ENCODE results near the gene PLEKHH1. TPM values are rescaled to one million over a fixed set of nuclear protein-coding genes. Genes with fewer than 3 reads are reported as not detected.
"Not testable (repeated sequence)": the region's sequence is repeated elsewhere in the genome, so short reads cannot be mapped to it uniquely, and the experiment has no call there.

The PLEKHH1 gene
- total RNA-seq, 4 donors from 2014 or later = 1.8 to 6.1 (median 4.0) TPM

DNA sequence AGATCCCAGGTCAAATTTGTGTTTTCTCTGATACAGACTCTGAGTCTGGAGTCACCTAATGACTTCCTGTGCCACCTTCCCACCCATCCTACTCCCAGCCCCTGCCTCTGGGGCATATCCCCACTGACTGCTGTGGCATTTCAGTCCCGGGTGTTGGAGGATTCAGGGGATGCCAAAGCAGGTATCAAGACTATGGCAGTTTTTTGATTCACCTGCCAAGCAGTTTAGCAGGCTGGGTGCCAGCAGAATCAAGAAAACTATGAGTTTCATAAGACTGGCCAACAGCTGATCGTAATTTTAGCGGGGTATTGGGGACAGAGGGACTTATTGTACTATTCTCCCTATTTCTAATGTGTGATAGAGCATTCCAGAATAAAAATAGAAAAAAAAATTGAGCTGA lies 4.6 kb downstream of the PLEKHH1 start:
- no peaks in the 10 kb centered on the region for H3K36me3 ChIP-seq
- ATAC-seq = no peak
- peaks cover 0 to 16% (median 0%) of the 10 kb centered on the region in 3 donors for H3K4me1 ChIP-seq
- no peak overlapping the region for H3K27ac ChIP-seq
- no peak for TF ChIP-seq EP300 (IDR thresholded peaks at IDR 0.05)
- TF ChIP-seq POLR2A (IDR thresholded peaks at IDR 0.05) = no peak
- TF ChIP-seq, protein P1, sequence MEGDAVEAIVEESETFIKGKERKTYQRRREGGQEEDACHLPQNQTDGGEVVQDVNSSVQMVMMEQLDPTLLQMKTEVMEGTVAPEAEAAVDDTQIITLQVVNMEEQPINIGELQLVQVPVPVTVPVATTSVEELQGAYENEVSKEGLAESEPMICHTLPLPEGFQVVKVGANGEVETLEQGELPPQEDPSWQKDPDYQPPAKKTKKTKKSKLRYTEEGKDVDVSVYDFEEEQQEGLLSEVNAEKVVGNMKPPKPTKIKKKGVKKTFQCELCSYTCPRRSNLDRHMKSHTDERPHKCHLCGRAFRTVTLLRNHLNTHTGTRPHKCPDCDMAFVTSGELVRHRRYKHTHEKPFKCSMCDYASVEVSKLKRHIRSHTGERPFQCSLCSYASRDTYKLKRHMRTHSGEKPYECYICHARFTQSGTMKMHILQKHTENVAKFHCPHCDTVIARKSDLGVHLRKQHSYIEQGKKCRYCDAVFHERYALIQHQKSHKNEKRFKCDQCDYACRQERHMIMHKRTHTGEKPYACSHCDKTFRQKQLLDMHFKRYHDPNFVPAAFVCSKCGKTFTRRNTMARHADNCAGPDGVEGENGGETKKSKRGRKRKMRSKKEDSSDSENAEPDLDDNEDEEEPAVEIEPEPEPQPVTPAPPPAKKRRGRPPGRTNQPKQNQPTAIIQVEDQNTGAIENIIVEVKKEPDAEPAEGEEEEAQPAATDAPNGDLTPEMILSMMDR (IDR thresholded peaks at IDR 0.05) = no peak
- no peak for TF ChIP-seq POLR2AphosphoS5 (IDR thresholded peaks at IDR 0.05)
- no peaks in the 10 kb centered on the region for H3K27me3 ChIP-seq
- no peaks in the 10 kb centered on the region for H3K9me3 ChIP-seq
- 50 to 86% methylated on average over 2 to 3 of the region's 3 CpGs for WGBS, 2 donors (ENCODE audit: low coverage in 1 of 2)
- no peak overlapping the region for H3K4me3 ChIP-seq

GRCh38 chr14:67538501-67538900 lies 5.4 kb downstream of the PLEKHH1 start:
- H3K27me3 ChIP-seq = no peaks in the 10 kb centered on the region
- no peak for ATAC-seq
- no peaks in the 10 kb centered on the region for H3K9me3 ChIP-seq
- no peak overlapping the region for H3K27ac ChIP-seq
- H3K4me3 ChIP-seq = no peak overlapping the region
- H3K4me1 ChIP-seq = peaks cover 0 to 12% (median 0%) of the 10 kb centered on the region in 3 donors
- peaks cover 0 to 5% of the 10 kb centered on the region in 2 donors for H3K36me3 ChIP-seq
- WGBS, 2 donors (ENCODE audit: low coverage in 1 of 2) = 100% methylated on average over 1 of the region's 2 CpGs; no CpG with 5 or more reads in 1 of the 2 donors
- TF ChIP-seq, protein P1 (IDR thresholded peaks at IDR 0.05) = no peak
- TF ChIP-seq EP300 (IDR thresholded peaks at IDR 0.05) (no peak), POLR2A (IDR thresholded peaks at IDR 0.05) (no peak), POLR2AphosphoS5 (IDR thresholded peaks at IDR 0.05) (no peak)

GRCh38 chr14:67539116-67539515 lies 6.0 kb downstream of the PLEKHH1 start:
- H3K4me1 ChIP-seq = peaks cover 0 to 6% (median 0%) of the 10 kb centered on the region in 3 donors
- TF ChIP-seq EP300 (IDR thresholded peaks at IDR 0.05) = no peak
- TF ChIP-seq, protein P1 (IDR thresholded peaks at IDR 0.05) = no peak
- no peak for TF ChIP-seq POLR2AphosphoS5 (IDR thresholded peaks at IDR 0.05)
- no peak for TF ChIP-seq POLR2A (IDR thresholded peaks at IDR 0.05)
- peaks cover 0 to 6% of the 10 kb centered on the region in 2 donors for H3K36me3 ChIP-seq
- peak overlapping the region in 1 of 4 donors; percentile 27 for H3K27ac ChIP-seq
- no peaks in the 10 kb centered on the region for H3K9me3 ChIP-seq
- H3K27me3 ChIP-seq = no peaks in the 10 kb centered on the region
- ATAC-seq = no peak
- 57 to 95% methylated on average over 3 to 5 of the region's 5 CpGs for WGBS, 2 donors (ENCODE audit: low coverage in 1 of 2)
- H3K4me3 ChIP-seq = no peak overlapping the region

DNA sequence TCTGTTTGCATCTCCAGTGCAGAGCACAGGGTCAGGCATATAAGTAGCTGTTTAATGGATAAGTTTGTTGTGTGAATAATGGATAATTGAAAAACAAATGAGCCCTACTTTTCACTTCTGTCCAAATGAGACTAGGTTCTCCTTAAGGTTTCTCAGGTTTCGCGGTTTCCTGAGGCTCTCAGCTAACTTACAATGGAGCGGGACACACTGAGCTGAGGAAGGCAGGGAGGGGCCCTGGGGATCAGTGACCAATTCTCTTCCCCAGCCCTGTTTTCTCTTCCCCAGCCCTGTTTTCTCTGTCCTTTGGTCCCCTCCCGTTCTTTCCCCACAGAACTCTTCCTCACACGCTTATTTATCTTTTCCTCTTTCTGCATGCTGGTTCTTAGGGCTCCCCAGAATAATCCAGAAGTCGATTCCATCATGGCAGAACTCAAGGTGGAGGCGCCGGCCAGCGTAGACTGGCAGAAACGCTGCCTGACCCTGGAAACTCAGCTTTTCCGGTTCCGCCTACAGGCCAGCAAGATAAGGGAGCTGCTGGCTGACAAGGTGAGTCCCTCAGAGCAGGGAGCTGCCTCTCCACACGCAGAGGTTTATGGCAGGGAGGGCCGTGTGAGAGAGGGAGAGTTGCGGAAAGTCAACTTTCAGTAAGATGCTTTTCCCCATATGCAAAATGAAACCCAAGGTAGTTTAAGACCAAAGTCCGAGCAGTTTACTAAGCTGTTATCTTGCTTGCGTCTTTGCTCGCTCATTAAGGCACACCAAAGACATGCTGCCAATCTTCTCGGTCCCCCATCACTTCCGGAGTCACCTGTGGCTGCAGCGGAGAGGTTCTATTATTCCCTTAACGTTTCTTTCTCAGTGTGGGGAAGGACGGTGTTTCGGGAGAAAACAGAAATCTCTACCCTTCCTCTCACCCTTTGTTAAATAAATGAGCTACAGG lies 8.6 kb downstream of the PLEKHH1 start:
- TF ChIP-seq, protein P1 (IDR thresholded peaks at IDR 0.05) = no peak
- TF ChIP-seq POLR2AphosphoS5 (IDR thresholded peaks at IDR 0.05) = no peak
- TF ChIP-seq POLR2A (IDR thresholded peaks at IDR 0.05) = no peak
- TF ChIP-seq EP300 (IDR thresholded peaks at IDR 0.05) = no peak
- H3K27ac ChIP-seq = no peak overlapping the region
- no peaks in the 10 kb centered on the region for H3K27me3 ChIP-seq
- peaks cover 0 to 18% of the 10 kb centered on the region in 2 donors for H3K36me3 ChIP-seq
- H3K9me3 ChIP-seq = no peaks in the 10 kb centered on the region
- WGBS, 2 donors (ENCODE audit: low coverage in 1 of 2) = 62 to 66% methylated on average over 8 to 19 of the region's 24 CpGs
- peaks cover 0 to 5% (median 0%) of the 10 kb centered on the region in 3 donors for H3K4me1 ChIP-seq
- H3K4me3 ChIP-seq = no peak overlapping the region
- ATAC-seq = no peak

DNA sequence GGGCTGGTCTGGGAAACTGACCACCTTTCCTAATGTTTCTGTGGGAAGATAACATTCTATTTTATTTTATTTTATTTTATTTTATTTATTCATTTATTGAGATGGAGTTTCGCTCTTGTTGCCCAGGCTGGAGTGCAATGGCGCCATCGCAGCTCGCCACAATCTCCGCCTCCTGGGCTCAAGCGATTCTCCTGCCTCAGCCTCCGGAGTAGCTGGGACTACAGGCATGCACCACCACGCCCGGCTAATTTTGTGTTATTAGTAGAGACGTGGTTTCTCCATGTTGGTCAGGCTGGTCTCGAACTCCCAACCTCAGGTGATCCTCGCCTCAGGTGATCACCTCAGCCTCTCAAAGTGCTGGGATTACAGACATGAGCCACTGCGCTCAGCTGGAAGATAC lies 9.5 kb downstream of the PLEKHH1 start:
- H3K27me3 ChIP-seq, ATAC-seq, H3K9me3 ChIP-seq, H3K4me3 ChIP-seq, H3K27ac ChIP-seq, H3K4me1 ChIP-seq: not testable (repeated sequence)
- H3K36me3 ChIP-seq = peaks cover 0 to 22% of the 10 kb centered on the region in 2 donors
- WGBS, 2 donors (ENCODE audit: low coverage in 1 of 2) = 78 to 80% methylated on average over 2 to 9 of the region's 13 CpGs
